Right atrium auricular region (tissue), 2 donors: ENCODE results near the gene OVCA2. TPM values are rescaled to one million over a fixed set of nuclear protein-coding genes. Genes with fewer than 3 reads are reported as not detected.

Experiments used
- DNase-seq: peaks from one replicate; pipeline ENCODE4 v3.0.0-alpha.2; 2019; ENCODE audit warnings: low spot score
- H3K27ac ChIP-seq, 2 donors: fragments of 200-600 bp; sonication (generic); 1 replicate in 1 of 2; 2 replicates in 1 of 2; pipeline ENCODE4 v1.5.1; 2016 to 2019
- H3K27me3 ChIP-seq, 2 donors: fragments of 200-600 bp; sonication (generic); one replicate each; pipeline versions ENCODE4 v1.5.1 to v1.6.0; 2017 to 2019
- H3K36me3 ChIP-seq: fragments of 200-600 bp; sonication (generic); one replicate; pipeline ENCODE4 v1.5.1; 2016
- H3K4me1 ChIP-seq, 2 donors: fragments of 200-600 bp; sonication (generic); one replicate each; pipeline versions ENCODE4 v1.5.1 to v1.6.0; 2017 to 2019
- H3K4me3 ChIP-seq, 2 donors: fragments of 200-600 bp; sonication (generic); 1 replicate in 1 of 2; 2 replicates in 1 of 2; pipeline ENCODE4 v1.5.1; 2017 to 2019; ENCODE audit warnings: mild to moderate bottlenecking in 1 of 2, moderate library complexity in 1 of 2
- H3K9me3 ChIP-seq, 2 donors: fragments of 200-600 bp; sonication (generic); one replicate each; pipeline ENCODE4 v1.5.1; 2019
- total RNA-seq, 2 donors: library from RNA; depleted of rRNA; stranded (reverse); fragments of >200 nt; gene quantifications; one replicate each; pipeline ENCODE4 v1.1.0, GENCODE V29; 2016
- TF ChIP-seq, protein P1 (sequence below), 2 donors: fragments of 200-600 bp; sonication (generic); IDR thresholded peaks; one replicate each; pipeline ENCODE4 v1.5.1; 2019; ENCODE audit warnings: antibody characterized with exemption in 2 of 2

OVCA2 gene
- total RNA-seq, 2 donors from 2014 or later: 29.6 to 31.7 TPM

DNA sequence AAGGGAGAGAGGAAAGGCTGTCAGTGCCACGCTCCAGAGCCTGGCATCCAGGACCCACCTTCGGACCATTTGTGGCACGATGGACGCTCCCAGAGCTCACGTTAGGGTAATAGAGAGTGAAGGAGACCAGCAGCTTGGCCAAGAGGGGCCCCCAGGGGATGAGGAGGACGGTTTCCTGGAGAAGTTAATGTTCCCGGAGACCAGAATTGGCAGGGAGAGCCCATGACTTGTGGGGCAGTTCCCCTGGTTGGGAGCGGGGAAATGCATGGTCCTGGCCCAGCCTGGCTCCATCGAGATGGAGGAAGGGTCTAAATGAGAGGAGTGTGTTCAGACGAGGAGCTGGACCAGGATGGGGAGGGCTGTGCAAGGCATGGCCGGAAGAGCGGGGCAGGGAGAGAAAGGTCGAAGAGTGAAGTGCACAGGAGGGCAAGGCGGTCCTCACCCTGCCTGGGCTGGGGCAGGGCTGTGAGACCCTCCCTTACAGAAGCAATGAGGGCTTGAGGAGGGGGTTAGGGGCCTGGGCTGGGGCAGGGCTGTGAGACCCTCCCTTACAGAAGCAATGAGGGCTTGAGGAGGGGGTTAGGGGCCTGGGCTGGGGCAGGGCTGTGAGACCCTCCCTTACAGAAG is 10.2 kb downstream of the OVCA2 start:
- DNase-seq: no peak
- peaks cover 0 to 7% of the 10 kb centered on the region in 2 donors for H3K27me3 ChIP-seq
- H3K9me3 ChIP-seq: no peaks in the 10 kb centered on the region
- TF ChIP-seq, protein P1, sequence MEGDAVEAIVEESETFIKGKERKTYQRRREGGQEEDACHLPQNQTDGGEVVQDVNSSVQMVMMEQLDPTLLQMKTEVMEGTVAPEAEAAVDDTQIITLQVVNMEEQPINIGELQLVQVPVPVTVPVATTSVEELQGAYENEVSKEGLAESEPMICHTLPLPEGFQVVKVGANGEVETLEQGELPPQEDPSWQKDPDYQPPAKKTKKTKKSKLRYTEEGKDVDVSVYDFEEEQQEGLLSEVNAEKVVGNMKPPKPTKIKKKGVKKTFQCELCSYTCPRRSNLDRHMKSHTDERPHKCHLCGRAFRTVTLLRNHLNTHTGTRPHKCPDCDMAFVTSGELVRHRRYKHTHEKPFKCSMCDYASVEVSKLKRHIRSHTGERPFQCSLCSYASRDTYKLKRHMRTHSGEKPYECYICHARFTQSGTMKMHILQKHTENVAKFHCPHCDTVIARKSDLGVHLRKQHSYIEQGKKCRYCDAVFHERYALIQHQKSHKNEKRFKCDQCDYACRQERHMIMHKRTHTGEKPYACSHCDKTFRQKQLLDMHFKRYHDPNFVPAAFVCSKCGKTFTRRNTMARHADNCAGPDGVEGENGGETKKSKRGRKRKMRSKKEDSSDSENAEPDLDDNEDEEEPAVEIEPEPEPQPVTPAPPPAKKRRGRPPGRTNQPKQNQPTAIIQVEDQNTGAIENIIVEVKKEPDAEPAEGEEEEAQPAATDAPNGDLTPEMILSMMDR (IDR thresholded peaks at IDR 0.05): no peak
- H3K27ac ChIP-seq: no peak overlapping the region
- no peak overlapping the region for H3K4me3 ChIP-seq
- peaks cover 0 to 62% of the 10 kb centered on the region in 2 donors for H3K4me1 ChIP-seq
- H3K36me3 ChIP-seq: no peaks in the 10 kb centered on the region

DNA sequence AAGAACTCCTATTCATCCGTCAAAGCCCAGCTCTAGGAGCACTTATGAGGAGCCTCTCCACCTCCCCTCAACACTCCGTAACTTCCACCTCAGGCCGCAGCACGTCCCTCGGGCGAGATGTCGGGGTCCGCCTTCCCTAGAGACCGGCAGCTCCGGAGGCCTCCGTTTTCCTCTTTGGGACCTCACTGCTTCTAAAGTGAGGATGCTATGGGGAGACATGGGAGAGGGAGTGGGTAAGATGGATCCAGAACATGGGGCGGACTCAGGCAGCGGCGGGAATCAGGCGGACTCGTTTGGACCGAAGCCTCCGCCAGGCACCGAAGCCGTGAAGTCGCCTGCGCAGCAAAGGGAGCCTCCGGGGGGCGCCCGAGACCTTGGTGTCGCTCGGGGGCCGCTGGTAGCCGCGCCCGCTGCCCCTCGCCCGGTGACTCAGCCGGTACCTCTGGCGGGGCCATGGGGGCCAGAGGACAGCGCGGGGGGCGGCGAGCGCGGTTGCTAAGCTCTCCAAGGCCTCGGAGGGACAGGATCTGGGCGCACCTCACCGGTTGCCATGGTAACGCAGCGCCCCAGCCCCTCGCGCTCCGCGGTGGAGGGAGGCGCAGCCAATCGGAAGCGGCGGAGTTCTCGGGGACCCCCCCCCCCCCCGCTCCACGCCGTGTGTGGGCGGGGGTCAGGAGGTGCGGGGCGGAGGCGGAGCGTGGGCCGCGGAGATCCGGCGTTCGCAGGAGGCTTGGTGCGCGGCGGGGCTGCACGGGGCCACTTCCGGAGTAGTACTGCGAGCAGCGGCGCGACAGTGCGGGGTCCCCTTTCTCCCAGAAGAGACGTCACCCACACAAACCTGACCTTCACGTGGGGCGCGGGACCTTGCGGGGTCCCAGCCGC is 11.8 kb downstream of the OVCA2 start:
- Histone ChIP-seq H3K27me3 (peaks cover 0 to 9% of the 10 kb centered on the region in 2 donors), H3K4me3 (peak overlapping the region; percentile 20 to 67), H3K4me1 (peaks cover 0 to 74% of the 10 kb centered on the region in 2 donors), H3K36me3 (no peaks in the 10 kb centered on the region), H3K27ac (peak overlapping the region; percentile 38 to 85), H3K9me3 (no peaks in the 10 kb centered on the region)
- TF ChIP-seq, protein P1 (IDR thresholded peaks at IDR 0.05): peak in 1 of 2 donors; percentile 79
- peak; percentile 85 for DNase-seq

DNA sequence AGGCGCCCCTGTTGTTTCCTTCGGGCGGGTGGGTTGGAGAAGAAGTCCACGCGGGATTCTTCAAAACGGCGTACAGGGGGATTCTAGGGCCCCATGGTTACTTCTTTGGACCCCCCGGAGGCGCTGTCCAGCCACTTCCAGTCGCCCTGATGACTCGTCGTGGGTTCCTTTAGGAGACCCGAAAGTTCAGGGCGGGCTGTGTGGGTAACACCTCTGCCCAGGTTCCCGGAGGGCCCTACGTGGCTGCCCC is 12.4 kb downstream of the OVCA2 start:
- Histone ChIP-seq H3K4me3 (peak overlapping the region; percentile 20 to 67), H3K27ac (peak overlapping the region; percentile 38 to 85), H3K4me1 (peaks cover 0 to 74% of the 10 kb centered on the region in 2 donors), H3K27me3 (peaks cover 0 to 12% of the 10 kb centered on the region in 2 donors), H3K9me3 (no peaks in the 10 kb centered on the region), H3K36me3 (no peaks in the 10 kb centered on the region)
- TF ChIP-seq, protein P1 (IDR thresholded peaks at IDR 0.05): no peak
- no peak for DNase-seq

DNA sequence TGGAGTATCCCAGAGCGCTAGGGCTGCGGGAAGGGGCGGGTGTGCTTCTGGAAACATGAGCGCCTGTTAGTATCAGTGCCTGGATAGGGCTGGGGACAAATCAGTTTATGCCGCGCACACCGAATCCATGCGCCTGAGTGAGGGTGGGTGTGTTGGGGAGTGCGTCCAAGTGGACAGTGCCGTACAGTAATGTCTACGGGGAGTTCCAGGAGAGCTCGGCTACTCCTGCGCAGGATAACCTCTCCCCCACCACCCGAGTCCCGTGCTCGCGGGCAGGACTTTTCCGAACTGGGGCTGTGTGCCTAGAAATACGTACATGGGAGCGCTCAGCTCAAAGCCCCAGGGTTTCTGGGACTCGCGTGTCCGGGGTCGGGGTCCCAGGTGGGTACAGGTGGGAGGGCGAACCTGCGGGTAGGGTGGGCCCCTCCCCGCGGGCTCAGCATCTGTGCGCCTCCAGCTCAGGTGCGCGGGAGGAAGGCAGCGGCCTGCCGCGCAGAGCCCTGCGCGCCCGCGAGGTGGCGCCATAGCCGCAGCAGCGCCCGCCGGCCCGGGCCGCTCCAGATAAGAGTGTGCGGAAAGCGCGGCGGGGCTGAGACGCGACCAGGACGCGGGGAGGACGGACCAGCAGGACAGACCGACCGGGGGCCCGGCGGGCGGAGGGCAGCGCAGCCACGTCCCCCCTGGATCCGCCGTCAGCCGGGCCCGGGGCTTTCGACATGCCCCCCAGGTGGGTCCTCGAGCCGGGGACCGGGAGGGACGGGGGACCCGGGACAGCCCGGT is 12.9 kb downstream of the OVCA2 start, which contains the start of gene HIC1:
TSS of gene HIC1 (plus strand) at position 592 of the 780 bp plus-strand sequence. CDS start 1,588 bp downstream, outside the sequence.
- DNase-seq: no peak
- TF ChIP-seq, protein P1 (IDR thresholded peaks at IDR 0.05): peak; percentile 87 to 100
- peaks cover 0 to 12% of the 10 kb centered on the region in 2 donors for H3K27me3 ChIP-seq

DNA sequence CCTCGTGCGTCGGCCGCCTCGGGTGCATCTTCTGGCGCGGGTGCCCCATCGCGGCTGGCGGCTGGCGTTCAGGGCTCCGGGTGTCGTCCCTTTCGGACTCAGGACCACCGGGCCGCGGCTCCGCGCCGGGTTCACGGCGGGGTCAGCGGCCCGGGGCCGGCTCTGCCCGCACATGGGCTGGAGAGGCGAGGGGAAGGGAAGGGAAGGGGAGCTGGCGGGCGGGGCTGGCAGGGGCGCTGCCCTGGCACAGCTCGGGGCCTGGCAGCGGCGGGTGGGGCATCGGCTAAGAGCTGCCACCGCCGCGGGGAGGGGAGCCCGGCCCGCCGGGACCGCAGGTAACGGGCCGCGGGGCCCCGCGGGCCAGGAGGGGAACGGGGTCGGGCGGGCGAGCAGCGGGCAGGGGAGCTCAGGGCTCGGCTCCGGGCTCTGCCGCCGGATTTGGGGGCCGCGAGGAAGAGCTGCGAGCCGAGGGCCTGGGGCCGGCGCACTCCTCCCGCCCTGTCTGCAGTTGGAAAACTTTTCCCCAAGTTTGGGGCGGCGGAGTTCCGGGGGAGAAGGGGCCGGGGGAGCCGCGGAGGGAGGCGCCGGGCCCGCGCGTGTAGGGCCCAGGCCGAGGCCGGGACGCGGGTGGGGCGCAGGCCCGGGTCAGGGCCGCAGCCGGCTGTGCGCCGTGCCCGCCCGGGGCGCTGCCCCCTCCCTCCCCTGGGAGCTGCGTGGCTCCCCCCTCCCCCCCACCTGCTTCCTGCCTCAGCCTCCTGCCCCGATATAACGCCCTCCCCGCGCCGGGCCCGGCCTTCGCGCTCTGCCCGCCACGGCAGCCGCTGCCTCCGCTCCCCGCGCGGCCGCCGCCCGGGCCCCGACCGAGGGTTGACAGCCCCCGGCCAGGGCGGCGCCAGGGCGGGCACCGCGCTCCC is 13.7 kb downstream of the OVCA2 start:
- peaks cover 0 to 80% of the 10 kb centered on the region in 2 donors for H3K4me1 ChIP-seq
- peaks cover 0 to 12% of the 10 kb centered on the region in 2 donors for H3K27me3 ChIP-seq
- peak overlapping the region; percentile 49 to 67 for H3K4me3 ChIP-seq
- TF ChIP-seq, protein P1 (IDR thresholded peaks at IDR 0.05): no peak
- H3K9me3 ChIP-seq: no peaks in the 10 kb centered on the region
- peaks cover 7% of the 10 kb centered on the region for H3K36me3 ChIP-seq
- DNase-seq: no peak
- peak overlapping the region; percentile 85 for H3K27ac ChIP-seq

More for the DNA sequence above, 12.9 kb downstream of the OVCA2 start, which contains the start of gene HIC1:
- H3K9me3 ChIP-seq: no peaks in the 10 kb centered on the region
- peaks cover 3% of the 10 kb centered on the region for H3K36me3 ChIP-seq
- peak within 1 kb of the TSS; percentile 85 for H3K27ac ChIP-seq
- peaks cover 0 to 75% of the 10 kb centered on the region in 2 donors for H3K4me1 ChIP-seq
- peak within 1 kb of the TSS; percentile 49 to 67 for H3K4me3 ChIP-seq
